GM23338 (cell line): ENCODE measurements around the gene VEGFC. TPM values are rescaled to one million over a fixed set of nuclear protein-coding genes. Genes with fewer than 3 reads are reported as not detected.

Source experiments
- ATAC-seq: fragments of 200-7000 bp; cut with Tn5 transposase; 3 replicates; pipeline ENCODE4 v1.9.1; 2020
- DNase-seq: peaks from one replicate; pipeline ENCODE4 v3.0.0-alpha.2; 2015; ENCODE audit warnings: low spot score
- H2AFZ ChIP-seq: fragments of 200-600 bp; sonication (generic); 2 replicates; pipeline ENCODE4 v1.8.0; 2016; ENCODE audit warnings: antibody characterized with exemption, mild to moderate bottlenecking, moderate library complexity
- H3F3A ChIP-seq: fragments of 200-600 bp; sonication (generic); replicated peaks from 2 replicates; pipeline ENCODE4 v1.8.0; 2017; ENCODE audit warnings: antibody characterized with exemption, mixed run types, low read depth
- H3K27ac ChIP-seq: fragments of 200-600 bp; sonication (generic); 2 replicates; pipeline ENCODE4 v1.6.1; 2016; ENCODE audit warnings: low read depth
- H3K27me3 ChIP-seq: fragments of 200-600 bp; sonication (generic); 2 replicates; pipeline ENCODE4 v1.8.0; 2016; ENCODE audit warnings: mild to moderate bottlenecking, mixed run types, moderate library complexity; ENCODE audit not compliant: insufficient read depth
- H3K36me3 ChIP-seq: fragments of 200-600 bp; sonication (generic); 2 replicates; pipeline ENCODE4 v1.8.0; 2016; ENCODE audit warnings: mild to moderate bottlenecking; ENCODE audit not compliant: insufficient read depth
- H3K4me1 ChIP-seq: fragments of 200-600 bp; sonication (generic); 2 replicates; pipeline ENCODE4 v1.8.0; 2016; ENCODE audit warnings: mild to moderate bottlenecking, moderate library complexity; ENCODE audit not compliant: insufficient read depth
- H3K4me2 ChIP-seq: fragments of 200-600 bp; sonication (generic); 2 replicates; pipeline ENCODE4 v1.7.1; 2017; ENCODE audit warnings: mixed run types
- H3K4me3 ChIP-seq: fragments of 200-600 bp; sonication (generic); 2 replicates; pipeline ENCODE4 v1.6.1; 2016; ENCODE audit warnings: mixed run types
- H3K79me2 ChIP-seq: fragments of 200-600 bp; sonication (generic); replicated peaks from 2 replicates; pipeline ENCODE4 v1.8.0; 2017; ENCODE audit warnings: mild to moderate bottlenecking; ENCODE audit not compliant: insufficient read depth
- H3K9me2 ChIP-seq: fragments of 200-600 bp; sonication (generic); 2 replicates; pipeline ENCODE4 v1.8.0; 2017; ENCODE audit not compliant: insufficient read depth
- H4K20me1 ChIP-seq: fragments of 200-600 bp; sonication (generic); replicated peaks from 2 replicates; pipeline ENCODE4 v1.8.0; 2017; ENCODE audit warnings: mild to moderate bottlenecking; ENCODE audit not compliant: insufficient read depth
- H3K27ac Mint-ChIP-seq: 2 replicates; pipeline ENCODE4 v1.8.0; 2020; ENCODE audit warnings: inconsistent platforms, mild to moderate bottlenecking, moderate library complexity, mixed read lengths
- H3K27me3 Mint-ChIP-seq: 3 replicates; pipeline ENCODE4 v1.8.0; 2022; ENCODE audit warnings: low read depth, mild to moderate bottlenecking, moderate library complexity, mixed read lengths, inconsistent platforms; ENCODE audit not compliant: insufficient read depth, poor library complexity
- H3K36me3 Mint-ChIP-seq: 3 replicates; pipeline ENCODE4 v1.8.0; 2021; ENCODE audit warnings: low read depth, mild to moderate bottlenecking, inconsistent platforms, moderate library complexity, mixed read lengths
- H3K4me1 Mint-ChIP-seq: 3 replicates; pipeline ENCODE4 v1.8.0; 2020; ENCODE audit warnings: mild to moderate bottlenecking, inconsistent platforms, mixed read lengths
- H3K4me3 Mint-ChIP-seq: 3 replicates; pipeline ENCODE4 v1.8.0; 2021; ENCODE audit warnings: moderate library complexity, mild to moderate bottlenecking, inconsistent platforms, mixed read lengths
- H3K9me3 Mint-ChIP-seq: 3 replicates; pipeline ENCODE4 v1.8.0; 2020; ENCODE audit warnings: moderate library complexity, mild to moderate bottlenecking, inconsistent platforms, mixed read lengths
- CREB1 ChIP-seq: fragments of 250-450 bp; sonication (Bioruptor Pico); IDR thresholded peaks from 2 replicates; pipeline ENCODE4 v1.5.0; 2020; ENCODE audit warnings: low read depth, mild to moderate bottlenecking, moderate library complexity
- EZH2 ChIP-seq: fragments of 200-600 bp; sonication (generic); IDR thresholded peaks from one replicate; pipeline ENCODE4 v1.8.0; 2017; ENCODE audit warnings: antibody characterized with exemption, mild to moderate bottlenecking, low read depth; ENCODE audit not compliant: unreplicated experiment
- EZH2phosphoT487 ChIP-seq: fragments of 200-600 bp; sonication (generic); IDR thresholded peaks from one replicate; pipeline ENCODE4 v1.8.1; 2018; ENCODE audit warnings: antibody characterized with exemption; ENCODE audit not compliant: unreplicated experiment
- JUNB ChIP-seq: IDR thresholded peaks from one replicate; pipeline ENCODE4 v1.6.1; 2016; ENCODE audit warnings: antibody characterized with exemption; ENCODE audit not compliant: unreplicated experiment
- NANOG ChIP-seq: IDR thresholded peaks from 2 replicates; pipeline ENCODE4 v1.6.1; 2016; ENCODE audit warnings: antibody characterized with exemption, borderline replicate concordance
- POLR2AphosphoS5 ChIP-seq: IDR thresholded peaks from 2 replicates; pipeline ENCODE4 v1.6.1; 2016; ENCODE audit warnings: antibody characterized with exemption, low read depth
- STAT1 ChIP-seq: IDR thresholded peaks from one replicate; pipeline ENCODE4 v1.6.1; 2016; ENCODE audit warnings: antibody characterized with exemption; ENCODE audit not compliant: unreplicated experiment
- ZNF114 ChIP-seq: fragments of 250-450 bp; sonication (Bioruptor Pico); IDR thresholded peaks from 2 replicates; pipeline ENCODE4 v1.5.0; 2020; ENCODE audit warnings: mild to moderate bottlenecking, moderate library complexity
- ZNF331 ChIP-seq: fragments of 250-450 bp; sonication (Bioruptor Pico); IDR thresholded peaks from 2 replicates; pipeline ENCODE4 v1.5.0; 2020; ENCODE audit warnings: low read depth, mild to moderate bottlenecking, moderate library complexity
- polyA plus RNA-seq: library from polyadenylated mRNA; unstranded; fragments of >200 nt; fragmentation: Nextera tagmentation; extraction: Ambion mirVana; gene quantifications from 2 replicates; pipeline ENCODE4 v1.2.1, GENCODE V29; 2016
- total RNA-seq: library from RNA; depleted of rRNA; stranded (reverse); fragments of >200 nt; shearing (Covaris generic); gene quantifications from 2 replicates; pipeline ENCODE4 v1.2.3, GENCODE V29; 2014
- TF ChIP-seq, protein P1 (sequence below): fragments of 250-450 bp; sonication (Bioruptor Pico); IDR thresholded peaks from 2 replicates; pipeline ENCODE4 v1.5.0; 2020; ENCODE audit warnings: mild to moderate bottlenecking, moderate library complexity
- TF ChIP-seq, protein P2 (sequence below): IDR thresholded peaks from one replicate; pipeline ENCODE4 v1.6.1; 2018; ENCODE audit warnings: antibody characterized with exemption; ENCODE audit not compliant: unreplicated experiment
- TF ChIP-seq, protein P3 (sequence below): IDR thresholded peaks from 2 replicates; pipeline ENCODE4 v1.6.1; 2016; ENCODE audit warnings: antibody characterized with exemption
- TF ChIP-seq, protein P4 (sequence below), 2 experiments: fragments of 200-600 bp in 1 of 2; sonication (generic) in 1 of 2; conservative IDR thresholded peaks; 2 replicates each; pipeline versions ENCODE4 v1.5.1 to v1.6.1; 2016 to 2017; ENCODE audit warnings: antibody characterized with exemption in 2 of 2, low read depth in 2 of 2, mild to moderate bottlenecking in 2 of 2, moderate library complexity in 1 of 2

The VEGFC gene
- total and polyA plus RNA-seq, 2 experiments from 2014 or later = 0.87 to 1.1 TPM

DNA sequence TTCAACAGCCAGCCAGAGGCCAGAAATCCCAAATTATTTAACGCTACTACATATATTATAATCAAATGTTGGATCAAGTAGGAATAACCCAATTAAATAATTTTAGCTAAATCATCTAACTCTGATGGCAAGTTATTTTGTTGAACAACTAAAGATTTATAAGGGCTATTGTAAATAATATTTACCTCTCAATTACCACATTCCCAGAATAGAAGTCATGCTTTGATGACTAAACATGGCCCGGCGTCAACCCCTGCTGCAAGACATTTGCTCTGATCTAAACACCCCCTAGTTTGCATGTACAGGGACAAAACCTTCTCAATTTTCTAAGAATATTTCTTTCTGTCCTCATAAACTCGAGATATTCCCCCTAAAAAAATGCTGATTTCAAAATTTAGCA lies 14.2 kb downstream of the VEGFC start:
- Histone ChIP-seq H3F3A (no peaks in the 10 kb centered on the region), H3K9me2 (no peaks in the 10 kb centered on the region), H3K27ac (no peak overlapping the region), H3K4me3 (no peak overlapping the region), H3K27me3 (no peaks in the 10 kb centered on the region), H2AFZ (no peak overlapping the region), H3K4me1 (no peaks in the 10 kb centered on the region), H3K79me2 (no peaks in the 10 kb centered on the region), H3K36me3 (no peaks in the 10 kb centered on the region), H4K20me1 (no peaks in the 10 kb centered on the region), H3K4me2 (no peak overlapping the region)
- Mint-ChIP-seq H3K4me3 (no peak overlapping the region), H3K27me3 (no peaks in the 10 kb centered on the region), H3K4me1 (peaks cover 6% of the 10 kb centered on the region; the same call in 1 of the 3 replicates), H3K9me3 (no peaks in the 10 kb centered on the region), H3K27ac (no peak overlapping the region), H3K36me3 (no peaks in the 10 kb centered on the region)
- ATAC-seq = no peak
- no peak for TF ChIP-seq STAT1
- TF ChIP-seq ZNF114 (CRISPR knock-in tag) = no peak
- TF ChIP-seq EZH2 = no peak
- no peak for TF ChIP-seq EZH2phosphoT487
- TF ChIP-seq, protein P1, sequence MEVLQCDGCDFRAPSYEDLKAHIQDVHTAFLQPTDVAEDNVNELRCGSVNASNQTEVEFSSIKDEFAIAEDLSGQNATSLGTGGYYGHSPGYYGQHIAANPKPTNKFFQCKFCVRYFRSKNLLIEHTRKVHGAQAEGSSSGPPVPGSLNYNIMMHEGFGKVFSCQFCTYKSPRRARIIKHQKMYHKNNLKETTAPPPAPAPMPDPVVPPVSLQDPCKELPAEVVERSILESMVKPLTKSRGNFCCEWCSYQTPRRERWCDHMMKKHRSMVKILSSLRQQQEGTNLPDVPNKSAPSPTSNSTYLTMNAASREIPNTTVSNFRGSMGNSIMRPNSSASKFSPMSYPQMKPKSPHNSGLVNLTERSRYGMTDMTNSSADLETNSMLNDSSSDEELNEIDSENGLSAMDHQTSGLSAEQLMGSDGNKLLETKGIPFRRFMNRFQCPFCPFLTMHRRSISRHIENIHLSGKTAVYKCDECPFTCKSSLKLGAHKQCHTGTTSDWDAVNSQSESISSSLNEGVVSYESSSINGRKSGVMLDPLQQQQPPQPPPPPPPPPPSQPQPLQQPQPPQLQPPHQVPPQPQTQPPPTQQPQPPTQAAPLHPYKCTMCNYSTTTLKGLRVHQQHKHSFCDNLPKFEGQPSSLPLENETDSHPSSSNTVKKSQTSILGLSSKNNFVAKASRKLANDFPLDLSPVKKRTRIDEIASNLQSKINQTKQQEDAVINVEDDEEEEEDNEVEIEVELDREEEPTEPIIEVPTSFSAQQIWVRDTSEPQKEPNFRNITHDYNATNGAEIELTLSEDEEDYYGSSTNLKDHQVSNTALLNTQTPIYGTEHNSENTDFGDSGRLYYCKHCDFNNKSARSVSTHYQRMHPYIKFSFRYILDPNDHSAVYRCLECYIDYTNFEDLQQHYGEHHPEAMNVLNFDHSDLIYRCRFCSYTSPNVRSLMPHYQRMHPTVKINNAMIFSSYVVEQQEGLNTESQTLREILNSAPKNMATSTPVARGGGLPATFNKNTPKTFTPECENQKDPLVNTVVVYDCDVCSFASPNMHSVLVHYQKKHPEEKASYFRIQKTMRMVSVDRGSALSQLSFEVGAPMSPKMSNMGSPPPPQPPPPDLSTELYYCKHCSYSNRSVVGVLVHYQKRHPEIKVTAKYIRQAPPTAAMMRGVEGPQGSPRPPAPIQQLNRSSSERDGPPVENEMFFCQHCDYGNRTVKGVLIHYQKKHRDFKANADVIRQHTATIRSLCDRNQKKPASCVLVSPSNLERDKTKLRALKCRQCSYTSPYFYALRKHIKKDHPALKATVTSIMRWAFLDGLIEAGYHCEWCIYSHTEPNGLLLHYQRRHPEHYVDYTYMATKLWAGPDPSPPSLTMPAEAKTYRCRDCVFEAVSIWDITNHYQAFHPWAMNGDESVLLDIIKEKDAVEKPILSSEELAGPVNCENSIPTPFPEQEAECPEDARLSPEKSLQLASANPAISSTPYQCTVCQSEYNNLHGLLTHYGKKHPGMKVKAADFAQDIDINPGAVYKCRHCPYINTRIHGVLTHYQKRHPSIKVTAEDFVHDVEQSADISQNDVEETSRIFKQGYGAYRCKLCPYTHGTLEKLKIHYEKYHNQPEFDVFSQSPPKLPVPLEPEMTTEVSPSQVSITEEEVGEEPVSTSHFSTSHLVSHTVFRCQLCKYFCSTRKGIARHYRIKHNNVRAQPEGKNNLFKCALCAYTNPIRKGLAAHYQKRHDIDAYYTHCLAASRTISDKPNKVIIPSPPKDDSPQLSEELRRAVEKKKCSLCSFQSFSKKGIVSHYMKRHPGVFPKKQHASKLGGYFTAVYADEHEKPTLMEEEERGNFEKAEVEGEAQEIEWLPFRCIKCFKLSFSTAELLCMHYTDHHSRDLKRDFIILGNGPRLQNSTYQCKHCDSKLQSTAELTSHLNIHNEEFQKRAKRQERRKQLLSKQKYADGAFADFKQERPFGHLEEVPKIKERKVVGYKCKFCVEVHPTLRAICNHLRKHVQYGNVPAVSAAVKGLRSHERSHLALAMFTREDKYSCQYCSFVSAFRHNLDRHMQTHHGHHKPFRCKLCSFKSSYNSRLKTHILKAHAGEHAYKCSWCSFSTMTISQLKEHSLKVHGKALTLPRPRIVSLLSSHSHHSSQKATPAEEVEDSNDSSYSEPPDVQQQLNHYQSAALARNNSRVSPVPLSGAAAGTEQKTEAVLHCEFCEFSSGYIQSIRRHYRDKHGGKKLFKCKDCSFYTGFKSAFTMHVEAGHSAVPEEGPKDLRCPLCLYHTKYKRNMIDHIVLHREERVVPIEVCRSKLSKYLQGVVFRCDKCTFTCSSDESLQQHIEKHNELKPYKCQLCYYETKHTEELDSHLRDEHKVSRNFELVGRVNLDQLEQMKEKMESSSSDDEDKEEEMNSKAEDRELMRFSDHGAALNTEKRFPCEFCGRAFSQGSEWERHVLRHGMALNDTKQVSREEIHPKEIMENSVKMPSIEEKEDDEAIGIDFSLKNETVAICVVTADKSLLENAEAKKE = no peak
- no peak for TF ChIP-seq POLR2AphosphoS5
- no peak for TF ChIP-seq CREB1 (CRISPR knock-in tag)
- TF ChIP-seq JUNB = no peak
- no peak for TF ChIP-seq NANOG
- TF ChIP-seq ZNF331 = no peak
- TF ChIP-seq, protein P2, sequence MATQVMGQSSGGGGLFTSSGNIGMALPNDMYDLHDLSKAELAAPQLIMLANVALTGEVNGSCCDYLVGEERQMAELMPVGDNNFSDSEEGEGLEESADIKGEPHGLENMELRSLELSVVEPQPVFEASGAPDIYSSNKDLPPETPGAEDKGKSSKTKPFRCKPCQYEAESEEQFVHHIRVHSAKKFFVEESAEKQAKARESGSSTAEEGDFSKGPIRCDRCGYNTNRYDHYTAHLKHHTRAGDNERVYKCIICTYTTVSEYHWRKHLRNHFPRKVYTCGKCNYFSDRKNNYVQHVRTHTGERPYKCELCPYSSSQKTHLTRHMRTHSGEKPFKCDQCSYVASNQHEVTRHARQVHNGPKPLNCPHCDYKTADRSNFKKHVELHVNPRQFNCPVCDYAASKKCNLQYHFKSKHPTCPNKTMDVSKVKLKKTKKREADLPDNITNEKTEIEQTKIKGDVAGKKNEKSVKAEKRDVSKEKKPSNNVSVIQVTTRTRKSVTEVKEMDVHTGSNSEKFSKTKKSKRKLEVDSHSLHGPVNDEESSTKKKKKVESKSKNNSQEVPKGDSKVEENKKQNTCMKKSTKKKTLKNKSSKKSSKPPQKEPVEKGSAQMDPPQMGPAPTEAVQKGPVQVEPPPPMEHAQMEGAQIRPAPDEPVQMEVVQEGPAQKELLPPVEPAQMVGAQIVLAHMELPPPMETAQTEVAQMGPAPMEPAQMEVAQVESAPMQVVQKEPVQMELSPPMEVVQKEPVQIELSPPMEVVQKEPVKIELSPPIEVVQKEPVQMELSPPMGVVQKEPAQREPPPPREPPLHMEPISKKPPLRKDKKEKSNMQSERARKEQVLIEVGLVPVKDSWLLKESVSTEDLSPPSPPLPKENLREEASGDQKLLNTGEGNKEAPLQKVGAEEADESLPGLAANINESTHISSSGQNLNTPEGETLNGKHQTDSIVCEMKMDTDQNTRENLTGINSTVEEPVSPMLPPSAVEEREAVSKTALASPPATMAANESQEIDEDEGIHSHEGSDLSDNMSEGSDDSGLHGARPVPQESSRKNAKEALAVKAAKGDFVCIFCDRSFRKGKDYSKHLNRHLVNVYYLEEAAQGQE = no peak
- TF ChIP-seq, protein P3, sequence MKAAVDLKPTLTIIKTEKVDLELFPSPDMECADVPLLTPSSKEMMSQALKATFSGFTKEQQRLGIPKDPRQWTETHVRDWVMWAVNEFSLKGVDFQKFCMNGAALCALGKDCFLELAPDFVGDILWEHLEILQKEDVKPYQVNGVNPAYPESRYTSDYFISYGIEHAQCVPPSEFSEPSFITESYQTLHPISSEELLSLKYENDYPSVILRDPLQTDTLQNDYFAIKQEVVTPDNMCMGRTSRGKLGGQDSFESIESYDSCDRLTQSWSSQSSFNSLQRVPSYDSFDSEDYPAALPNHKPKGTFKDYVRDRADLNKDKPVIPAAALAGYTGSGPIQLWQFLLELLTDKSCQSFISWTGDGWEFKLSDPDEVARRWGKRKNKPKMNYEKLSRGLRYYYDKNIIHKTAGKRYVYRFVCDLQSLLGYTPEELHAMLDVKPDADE = no peak
- TF ChIP-seq, protein P4, sequence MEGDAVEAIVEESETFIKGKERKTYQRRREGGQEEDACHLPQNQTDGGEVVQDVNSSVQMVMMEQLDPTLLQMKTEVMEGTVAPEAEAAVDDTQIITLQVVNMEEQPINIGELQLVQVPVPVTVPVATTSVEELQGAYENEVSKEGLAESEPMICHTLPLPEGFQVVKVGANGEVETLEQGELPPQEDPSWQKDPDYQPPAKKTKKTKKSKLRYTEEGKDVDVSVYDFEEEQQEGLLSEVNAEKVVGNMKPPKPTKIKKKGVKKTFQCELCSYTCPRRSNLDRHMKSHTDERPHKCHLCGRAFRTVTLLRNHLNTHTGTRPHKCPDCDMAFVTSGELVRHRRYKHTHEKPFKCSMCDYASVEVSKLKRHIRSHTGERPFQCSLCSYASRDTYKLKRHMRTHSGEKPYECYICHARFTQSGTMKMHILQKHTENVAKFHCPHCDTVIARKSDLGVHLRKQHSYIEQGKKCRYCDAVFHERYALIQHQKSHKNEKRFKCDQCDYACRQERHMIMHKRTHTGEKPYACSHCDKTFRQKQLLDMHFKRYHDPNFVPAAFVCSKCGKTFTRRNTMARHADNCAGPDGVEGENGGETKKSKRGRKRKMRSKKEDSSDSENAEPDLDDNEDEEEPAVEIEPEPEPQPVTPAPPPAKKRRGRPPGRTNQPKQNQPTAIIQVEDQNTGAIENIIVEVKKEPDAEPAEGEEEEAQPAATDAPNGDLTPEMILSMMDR (conservative IDR thresholded peaks at IDR 0.05; ENCODE audit: low read depth in 2 of 2) = no peak
- no peak for DNase-seq
